ENCODE measurements around the gene ABHD13. TPM values are rescaled to one million over a fixed set of nuclear protein-coding genes. Genes with fewer than 3 reads are reported as not detected.

ABHD13 gene
- total and polyA plus RNA-seq, 2 donors from 2014 or later = 4.9 to 9.4 TPM

- peak in 1 of 5 donors; percentile 6 for DNase-seq
- intact Hi-C loops (cut with DNase I) = no loop called here
- Histone ChIP-seq H3K36me3 (ENCODE audit: control insufficient read depth in 2 of 3, insufficient read depth in 3 of 3, low read length in 3 of 3) (no peaks in the 10 kb centered on the region), H3K27ac (ENCODE audit: low read depth in 2 of 2, low read length in 2 of 2) (no peak overlapping the region), H3K9me3 (ENCODE audit: control insufficient read depth in 2 of 3, insufficient read depth in 1 of 3, low read length in 3 of 3) (no peaks in the 10 kb centered on the region), H3K9ac (ENCODE audit: low read length in 3 of 3) (peak overlapping the region in 1 of 3 donors; percentile 73), H3K4me1 (ENCODE audit: control insufficient read depth in 2 of 3, insufficient read depth in 2 of 3, low read depth in 1 of 3, low read length in 3 of 3) (peaks cover 0 to 14% (median 7%) of the 10 kb centered on the region in 3 donors), H3K4me3 (ENCODE audit: low read length in 3 of 3) (no peak overlapping the region), H3K27me3 (ENCODE audit: control insufficient read depth, insufficient read depth, low read length) (no peaks in the 10 kb centered on the region)
- FAIRE-seq = no peak
- no peak for TF ChIP-seq CTCF (IDR thresholded peaks at IDR 0.05; ENCODE audit: borderline replicate concordance, extremely low read depth, insufficient read depth)
Measured at GRCh38 chr13:108220041-108220440, 1.8 kb downstream of the ABHD13 start.

DNA sequence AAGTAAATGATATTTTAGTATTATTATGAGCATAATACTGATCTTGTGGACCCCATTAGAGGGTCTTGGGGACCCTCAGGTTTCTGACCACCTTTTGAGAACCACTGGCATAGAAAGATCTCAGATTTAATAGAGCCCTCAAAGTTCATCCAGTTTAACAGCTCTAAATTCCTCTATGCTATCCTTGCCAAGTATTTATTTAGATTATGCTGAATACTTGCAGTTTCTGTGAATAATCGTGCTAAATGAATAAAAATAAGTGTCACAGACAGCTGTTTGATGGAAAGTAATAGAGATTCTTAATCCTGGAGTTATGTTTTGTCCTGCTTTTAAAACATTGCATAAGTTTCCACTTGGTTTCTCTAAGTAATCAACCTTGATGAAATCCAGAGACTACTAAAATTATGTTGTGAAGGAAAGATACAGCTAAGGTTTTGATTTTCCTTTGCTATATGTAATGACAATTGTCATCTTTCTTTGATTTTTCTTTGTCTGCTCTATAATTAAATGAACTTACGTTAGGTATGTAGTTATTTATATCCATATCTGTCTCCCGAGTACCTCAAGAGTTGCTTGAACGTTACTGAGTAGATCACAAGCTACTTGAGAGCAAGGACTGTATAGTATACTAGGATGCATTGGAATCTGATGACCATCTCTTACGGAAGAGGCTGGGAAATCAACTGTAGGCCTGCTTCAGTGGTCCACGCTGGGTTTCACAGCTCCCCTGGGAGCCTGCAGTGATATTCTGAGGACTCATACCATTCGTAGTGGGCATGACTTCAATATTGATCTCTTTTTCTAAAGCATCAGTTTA lies 5.7 kb downstream of the ABHD13 start:
- TF ChIP-seq CTCF (IDR thresholded peaks at IDR 0.05; ENCODE audit: borderline replicate concordance, extremely low read depth, insufficient read depth) = no peak
- Histone ChIP-seq H3K36me3 (ENCODE audit: control insufficient read depth in 2 of 3, insufficient read depth in 3 of 3, low read length in 3 of 3) (no peaks in the 10 kb centered on the region), H3K9me3 (ENCODE audit: control insufficient read depth in 2 of 3, insufficient read depth in 1 of 3, low read length in 3 of 3) (no peaks in the 10 kb centered on the region), H3K4me3 (ENCODE audit: low read length in 3 of 3) (no peak overlapping the region), H3K27ac (ENCODE audit: low read depth in 2 of 2, low read length in 2 of 2) (no peak overlapping the region), H3K27me3 (ENCODE audit: control insufficient read depth, insufficient read depth, low read length) (no peaks in the 10 kb centered on the region), H3K4me1 (ENCODE audit: control insufficient read depth in 2 of 3, insufficient read depth in 2 of 3, low read depth in 1 of 3, low read length in 3 of 3) (peaks cover 0 to 10% (median 7%) of the 10 kb centered on the region in 3 donors), H3K9ac (ENCODE audit: low read length in 3 of 3) (no peak overlapping the region)
- DNase-seq (no peak), FAIRE-seq (no peak)
- intact Hi-C loops (cut with DNase I) = no loop called here

- intact Hi-C loops (cut with DNase I) = no loop called here
- no peaks in the 10 kb centered on the region for H3K36me3 ChIP-seq (ENCODE audit: control insufficient read depth in 2 of 3, insufficient read depth in 3 of 3, low read length in 3 of 3)
Measured at GRCh38 chr13:108225440-108225839, 7.2 kb downstream of the ABHD13 start.

More at GRCh38 chr13:108225440-108225839, 7.2 kb downstream of the ABHD13 start:
- DNase-seq (no peak), FAIRE-seq (no peak)
- Histone ChIP-seq H3K4me1 (ENCODE audit: control insufficient read depth in 2 of 3, insufficient read depth in 2 of 3, low read depth in 1 of 3, low read length in 3 of 3) (peaks cover 0 to 2% (median 0%) of the 10 kb centered on the region in 3 donors), H3K9ac (ENCODE audit: low read length in 3 of 3) (no peak overlapping the region), H3K27me3 (ENCODE audit: control insufficient read depth, insufficient read depth, low read length) (no peaks in the 10 kb centered on the region), H3K9me3 (ENCODE audit: control insufficient read depth in 2 of 3, insufficient read depth in 1 of 3, low read length in 3 of 3) (no peaks in the 10 kb centered on the region), H3K27ac (ENCODE audit: low read depth in 2 of 2, low read length in 2 of 2) (no peak overlapping the region), H3K4me3 (ENCODE audit: low read length in 3 of 3) (no peak overlapping the region)
- TF ChIP-seq CTCF (IDR thresholded peaks at IDR 0.05; ENCODE audit: borderline replicate concordance, extremely low read depth, insufficient read depth) = no peak
